Adipocyte (in vitro differentiated cells): ENCODE data around the gene OR7E24.
"Not testable (repeated sequence)": the region's sequence is repeated elsewhere in the genome, so short reads cannot be mapped to it uniquely, and the experiment has no call there.

Experiments used
- DNase-seq: peaks from one replicate; pipeline ENCODE4 v3.0.0-alpha.2; 2015; ENCODE audit warnings: low read depth
- H3K27me3 ChIP-seq: replicated peaks from 2 replicates; pipeline ENCODE4 v1.7.0; 2013; ENCODE audit warnings: mild to moderate bottlenecking, low read length, moderate library complexity; ENCODE audit not compliant: control insufficient read depth, insufficient read depth
- H3K36me3 ChIP-seq: 2 replicates; pipeline ENCODE4 v1.7.0; 2013; ENCODE audit warnings: low read length, mild to moderate bottlenecking, moderate library complexity; ENCODE audit not compliant: control insufficient read depth, insufficient read depth, severe bottlenecking
- H3K4me1 ChIP-seq: 2 replicates; pipeline ENCODE4 v1.7.0; 2013; ENCODE audit warnings: mild to moderate bottlenecking, low read length, moderate library complexity; ENCODE audit not compliant: control insufficient read depth, insufficient read depth
- H3K4me3 ChIP-seq: 2 replicates; pipeline ENCODE4 v1.7.0; 2013; ENCODE audit warnings: mild to moderate bottlenecking, low read length, moderate library complexity
- H3K9ac ChIP-seq: 2 replicates; pipeline ENCODE4 v1.7.0; 2013; ENCODE audit warnings: mild to moderate bottlenecking, low read length, moderate library complexity
- H3K9me3 ChIP-seq: 2 replicates; pipeline ENCODE4 v1.7.0; 2013; ENCODE audit warnings: mild to moderate bottlenecking, low read length, moderate library complexity; ENCODE audit not compliant: control insufficient read depth

OR7E24 gene

GRCh38 chr19:9250630-9251029, at the start of gene OR7E24:
OR7E24 (plus strand) TSS chr19:9250930; CDS start chr19:9251044, 114 bp downstream.
- no peak within 1 kb of the TSS for H3K9ac ChIP-seq
- H3K4me3 ChIP-seq = no peak within 1 kb of the TSS
- DNase-seq = no peak
- H3K4me1 ChIP-seq = no peaks in the 10 kb centered on the region
- peaks cover 16% of the 10 kb centered on the region for H3K9me3 ChIP-seq
- no peaks in the 10 kb centered on the region for H3K36me3 ChIP-seq
- H3K27me3 ChIP-seq = no peaks in the 10 kb centered on the region

- DNase-seq = peak; percentile 82
- Histone ChIP-seq H3K36me3 (no peaks in the 10 kb centered on the region), H3K4me3 (peak overlapping the region; percentile 77), H3K9me3 (no peaks in the 10 kb centered on the region), H3K9ac (peak overlapping the region; percentile 60), H3K4me1 (peaks cover 2% of the 10 kb centered on the region), H3K27me3 (no peaks in the 10 kb centered on the region)
These were observed 45.1 kb upstream of the OR7E24 start for GRCh38 chr19:9205501-9206113.

GRCh38 chr19:9219489-9219888, 31.2 kb upstream of the OR7E24 start, which contains the start of gene OR7D4:
OR7D4 (minus strand) TSS chr19:9219589; CDS start chr19:9214837, 4,752 bp downstream.
- DNase-seq = no peak
- Histone ChIP-seq H3K36me3 (no peaks in the 10 kb centered on the region), H3K27me3 (no peaks in the 10 kb centered on the region), H3K9me3 (peaks cover 3% of the 10 kb centered on the region), H3K9ac (no peak within 1 kb of the TSS), H3K4me3 (no peak within 1 kb of the TSS), H3K4me1 (no peaks in the 10 kb centered on the region)

GRCh38 chr19:9251236-9251635, 506 bp downstream of the OR7E24 start:
- H3K27me3 ChIP-seq = no peaks in the 10 kb centered on the region
- peaks cover 16% of the 10 kb centered on the region for H3K9me3 ChIP-seq
- no peak for DNase-seq
- no peaks in the 10 kb centered on the region for H3K4me1 ChIP-seq
- H3K36me3 ChIP-seq = no peaks in the 10 kb centered on the region
- H3K9ac ChIP-seq = no peak overlapping the region
- H3K4me3 ChIP-seq = no peak overlapping the region

- H3K4me3 ChIP-seq, H3K4me1 ChIP-seq, H3K27me3 ChIP-seq, H3K9ac ChIP-seq, H3K36me3 ChIP-seq, DNase-seq: not testable (repeated sequence)
- peaks cover 27% of the 10 kb centered on the region for H3K9me3 ChIP-seq
These were observed 32.8 kb downstream of the OR7E24 start for GRCh38 chr19:9283485-9283884.

- no peak for DNase-seq
- no peak overlapping the region for H3K9ac ChIP-seq
- peaks cover 73% of the 10 kb centered on the region for H3K9me3 ChIP-seq
- H3K36me3 ChIP-seq = peaks cover 24% of the 10 kb centered on the region
- H3K4me1 ChIP-seq = no peaks in the 10 kb centered on the region
- H3K27me3 ChIP-seq = no peaks in the 10 kb centered on the region
- peak overlapping the region; percentile 58 for H3K4me3 ChIP-seq
These were observed 38.6 kb downstream of the OR7E24 start for GRCh38 chr19:9289231-9289884.

- H3K4me1 ChIP-seq = no peaks in the 10 kb centered on the region
- peak overlapping the region; percentile 72 for H3K4me3 ChIP-seq
These were observed 44.7 kb downstream of the OR7E24 start for GRCh38 chr19:9295411-9295849.

GRCh38 chr19:9296336-9296735, 45.6 kb downstream of the OR7E24 start:
- Histone ChIP-seq H3K9me3 (peaks cover 98% of the 10 kb centered on the region), H3K36me3 (peaks cover 80% of the 10 kb centered on the region), H3K4me1 (no peaks in the 10 kb centered on the region), H3K9ac (no peak overlapping the region), H3K27me3 (no peaks in the 10 kb centered on the region), H3K4me3 (peak overlapping the region; percentile 72)
- no peak for DNase-seq

More at GRCh38 chr19:9295411-9295849, 44.7 kb downstream of the OR7E24 start:
- H3K36me3 ChIP-seq = peaks cover 71% of the 10 kb centered on the region
- no peaks in the 10 kb centered on the region for H3K27me3 ChIP-seq
- no peak overlapping the region for H3K9ac ChIP-seq
- no peak for DNase-seq
- peaks cover 98% of the 10 kb centered on the region for H3K9me3 ChIP-seq
